Upper lobe of left lung (tissue), 4 donors: ENCODE measurements around the gene LHB.
"Not testable (repeated sequence)": the region's sequence is repeated elsewhere in the genome, so short reads cannot be mapped to it uniquely, and the experiment has no call there.

ENCODE experiments used
- CTCF ChIP-seq, 6 experiments: fragments of 450-650 bp in 4 of 6; fragments of 200-600 bp in 2 of 6; sonication (generic) in 2 of 6; IDR thresholded peaks; one replicate each; pipeline ENCODE4 v1.5.1; 2016 to 2019; ENCODE audit warnings: antibody characterized with exemption in 6 of 6
- POLR2AphosphoS5 ChIP-seq, 2 donors: sonication (generic); formaldehyde crosslinking; IDR thresholded peaks; one replicate each; pipeline ENCODE4 v1.5.1; 2017; ENCODE audit warnings: antibody characterized with exemption in 2 of 2

GRCh38 chr19:49018388-49019241, 1.7 kb upstream of the LHB start:
- not testable (repeated sequence) for TF ChIP-seq CTCF, POLR2AphosphoS5 (IDR thresholded peaks at IDR 0.05)
